Peyer's patch (tissue), 4 donors: ENCODE results near the gene BST2. TPM values are rescaled to one million over a fixed set of nuclear protein-coding genes. Genes with fewer than 3 reads are reported as not detected.

ENCODE experiments used
- DNase-seq, 3 donors: peaks; one replicate each; pipeline ENCODE4 v3.0.0-alpha.2; 2017 to 2019
- H3K27ac ChIP-seq, 4 donors: fragments of 200-600 bp; sonication (generic); one replicate each; pipeline ENCODE4 v1.5.1; 2016 to 2019
- H3K27me3 ChIP-seq, 2 donors: fragments of 200-600 bp; sonication (generic); one replicate each; pipeline ENCODE4 v1.5.1; 2019
- H3K36me3 ChIP-seq, 3 donors: fragments of 200-600 bp; sonication (generic); one replicate each; pipeline ENCODE4 v1.5.1; 2016 to 2019
- H3K4me1 ChIP-seq, 4 donors: fragments of 200-600 bp; sonication (generic); one replicate each; pipeline ENCODE4 v1.5.1; 2016 to 2019
- H3K4me3 ChIP-seq, 4 donors: fragments of 200-600 bp; sonication (generic); 1 replicate in 3 of 4; 2 replicates in 1 of 4; pipeline ENCODE4 v1.5.1; 2016 to 2019; ENCODE audit warnings: mild to moderate bottlenecking in 1 of 4
- H3K9me3 ChIP-seq, 4 donors: fragments of 200-600 bp; sonication (generic); one replicate each; pipeline ENCODE4 v1.5.1; 2016 to 2019; ENCODE audit warnings: mild to moderate bottlenecking in 1 of 4
- CTCF ChIP-seq, 6 experiments: fragments of 450-650 bp in 4 of 6; fragments of 200-600 bp in 2 of 6; sonication (generic) in 1 of 6; IDR thresholded peaks; one replicate each; pipeline ENCODE4 v1.5.1; 2017 to 2019; ENCODE audit warnings: antibody characterized with exemption in 6 of 6, mild to moderate bottlenecking in 3 of 6, moderate library complexity in 1 of 6
- POLR2A ChIP-seq, 2 donors: fragments of 450-650 bp; IDR thresholded peaks; one replicate each; pipeline ENCODE4 v1.5.1; 2017; ENCODE audit warnings: antibody characterized with exemption in 2 of 2, mild to moderate bottlenecking in 2 of 2, moderate library complexity in 2 of 2
- total RNA-seq, 4 donors: library from RNA; depleted of rRNA; stranded (reverse); fragments of >200 nt; gene quantifications; one replicate each; pipeline ENCODE4 v1.1.0, GENCODE V29; 2016

Gene BST2, protein sequence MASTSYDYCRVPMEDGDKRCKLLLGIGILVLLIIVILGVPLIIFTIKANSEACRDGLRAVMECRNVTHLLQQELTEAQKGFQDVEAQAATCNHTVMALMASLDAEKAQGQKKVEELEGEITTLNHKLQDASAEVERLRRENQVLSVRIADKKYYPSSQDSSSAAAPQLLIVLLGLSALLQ
- total RNA-seq = 100 to 1,000 TPM in 1 of 4 donors, 10 to 100 TPM in 2, 1 to 10 TPM in 1; 9.6 to 101 (median 23.9) TPM

DNA sequence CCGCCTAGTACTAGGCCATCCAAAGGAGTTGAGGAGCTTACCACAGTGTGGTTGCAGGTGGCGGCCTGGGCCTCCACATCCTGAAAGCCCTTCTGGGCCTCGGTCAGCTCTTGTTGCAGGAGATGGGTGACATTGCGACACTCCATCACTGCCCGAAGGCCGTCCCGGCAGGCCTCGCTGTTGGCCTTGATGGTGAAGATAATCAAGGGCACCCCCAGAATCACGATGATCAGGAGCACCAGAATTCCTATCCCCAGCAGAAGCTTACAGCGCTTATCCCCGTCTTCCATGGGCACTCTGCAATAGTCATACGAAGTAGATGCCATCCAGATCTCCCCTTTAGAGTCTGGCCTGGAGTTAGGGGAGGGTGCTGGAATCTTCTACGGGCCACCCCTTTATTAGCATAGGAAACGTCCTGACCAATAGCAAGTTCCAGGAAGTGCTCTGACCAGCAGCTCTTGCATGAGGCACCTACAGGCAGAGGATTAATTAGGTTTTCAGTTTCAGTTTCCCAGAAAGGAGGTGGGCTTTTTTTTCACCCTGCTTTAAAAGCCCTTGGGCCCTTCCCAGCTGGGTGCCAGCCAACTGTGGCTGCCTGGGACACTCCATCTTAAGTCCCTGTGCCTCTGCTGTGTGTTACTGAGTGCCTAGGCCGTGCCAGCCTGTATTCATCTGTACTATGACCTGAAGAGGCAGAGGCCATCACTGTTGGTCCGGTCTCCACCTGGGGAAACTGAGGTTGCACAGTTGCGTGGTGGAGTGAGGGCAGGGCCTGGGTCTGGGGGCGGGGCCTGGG lies at the start of gene BST2:
Gene BST2 (minus strand): TSS at position 381 of the 796 bp plus-strand sequence. CDS start 55 bp downstream, at position 326.
- Histone ChIP-seq H3K4me1 (peaks cover 0 to 38% (median 21%) of the 10 kb centered on the region in 4 donors), H3K9me3 (no peaks in the 10 kb centered on the region), H3K27ac (peak within 1 kb of the TSS; percentile 87 to 93 (median 91)), H3K27me3 (no peaks in the 10 kb centered on the region), H3K4me3 (peak within 1 kb of the TSS; percentile 49 to 56 (median 52)), H3K36me3 (no peaks in the 10 kb centered on the region)
- DNase-seq = peak; percentile 63 to 81 (median 77)
- TF ChIP-seq CTCF (IDR thresholded peaks at IDR 0.05) = no peak
- TF ChIP-seq POLR2A (IDR thresholded peaks at IDR 0.05) = peak in 1 of 2 donors; percentile 25

GRCh38 chr19:17454576-17455071 lies 49.2 kb upstream of the BST2 start:
- TF ChIP-seq CTCF (IDR thresholded peaks at IDR 0.05) (no peak), POLR2A (IDR thresholded peaks at IDR 0.05) (no peak)
- Histone ChIP-seq H3K9me3 (no peaks in the 10 kb centered on the region), H3K4me1 (no peaks in the 10 kb centered on the region), H3K27ac (no peak overlapping the region), H3K36me3 (no peaks in the 10 kb centered on the region), H3K4me3 (no peak overlapping the region), H3K27me3 (peaks cover 0 to 19% of the 10 kb centered on the region in 2 donors)
- no peak for DNase-seq

- no peak for DNase-seq
- TF ChIP-seq CTCF (IDR thresholded peaks at IDR 0.05) = no peak
- no peaks in the 10 kb centered on the region for H3K36me3 ChIP-seq
- H3K4me3 ChIP-seq = no peak overlapping the region
- no peaks in the 10 kb centered on the region for H3K9me3 ChIP-seq
- H3K4me1 ChIP-seq = peaks cover 3 to 8% (median 5%) of the 10 kb centered on the region in 4 donors
- peaks cover 0 to 23% of the 10 kb centered on the region in 2 donors for H3K27me3 ChIP-seq
- H3K27ac ChIP-seq = no peak overlapping the region
Observed at GRCh38 chr19:17451820-17452219, 46.4 kb upstream of the BST2 start.

DNA sequence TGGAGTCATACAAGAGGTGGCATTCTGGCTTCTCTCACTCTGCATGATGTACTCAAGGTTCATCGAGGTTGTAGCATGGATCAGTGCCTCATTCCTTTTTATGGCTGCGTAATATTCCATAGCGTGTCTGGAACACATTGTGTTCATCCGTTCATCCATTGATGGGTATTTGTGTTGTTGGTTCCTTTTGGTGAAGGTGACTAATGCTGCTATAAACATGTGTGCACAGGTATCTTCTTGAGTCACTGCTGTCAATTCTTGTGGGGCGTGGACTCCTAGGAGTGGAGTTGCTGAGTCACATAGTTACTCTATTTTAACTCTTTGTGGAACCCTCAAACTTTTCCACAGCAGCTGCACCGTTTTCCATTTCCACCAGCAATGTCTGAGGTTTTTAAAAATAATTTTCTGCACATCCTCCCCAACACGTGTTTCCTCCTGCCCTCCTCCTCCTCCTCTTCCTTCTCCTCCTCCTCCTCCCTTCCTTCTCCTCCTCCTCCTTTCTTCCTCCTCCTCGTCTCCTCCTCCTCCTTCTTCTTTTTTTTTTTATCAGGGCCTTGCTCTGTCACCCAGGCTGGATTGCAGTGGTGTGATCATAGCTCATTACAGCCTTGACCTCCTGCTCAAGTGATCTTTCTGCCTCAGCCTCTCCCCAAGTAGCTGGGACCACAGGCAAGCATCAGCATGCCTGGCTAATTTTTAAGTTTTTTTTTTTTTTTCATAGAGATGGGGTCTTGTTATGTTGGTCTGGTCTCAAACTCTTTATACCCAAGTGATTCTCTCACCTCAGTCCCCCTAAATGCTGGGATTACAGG lies 45.0 kb upstream of the BST2 start:
- no peaks in the 10 kb centered on the region for H3K36me3 ChIP-seq
- TF ChIP-seq POLR2A (IDR thresholded peaks at IDR 0.05) (no peak), CTCF (IDR thresholded peaks at IDR 0.05) (no peak)
- peak in 1 of 3 donors; percentile 66 for DNase-seq

More for the DNA sequence above, 45.0 kb upstream of the BST2 start:
- Histone ChIP-seq H3K4me1 (peaks cover 3 to 8% (median 5%) of the 10 kb centered on the region in 4 donors), H3K27me3 (peaks cover 0 to 17% of the 10 kb centered on the region in 2 donors), H3K9me3 (no peaks in the 10 kb centered on the region), H3K4me3 (no peak overlapping the region), H3K27ac (no peak overlapping the region)
